Transverse colon (tissue), 4 donors: ENCODE measurements around the gene RYR3.

Experiments used
- POLR2AphosphoS5 ChIP-seq, 3 donors: sonication (generic); formaldehyde crosslinking; IDR thresholded peaks; one replicate each; pipeline ENCODE4 v1.6.1; 2016; ENCODE audit warnings: antibody characterized with exemption in 3 of 3
- TF ChIP-seq, protein P1 (sequence below), 5 experiments: fragments of 200-600 bp in 3 of 5; fragments of 450-650 bp in 2 of 5; sonication (generic) in 3 of 5; IDR thresholded peaks; 1 replicate in 2 of 5; 2 replicates in 3 of 5; pipeline ENCODE4 v1.5.1; 2016 to 2017; ENCODE audit warnings: antibody characterized with exemption in 5 of 5, inconsistent platforms in 3 of 5, mild to moderate bottlenecking in 2 of 5, moderate library complexity in 1 of 5

DNA sequence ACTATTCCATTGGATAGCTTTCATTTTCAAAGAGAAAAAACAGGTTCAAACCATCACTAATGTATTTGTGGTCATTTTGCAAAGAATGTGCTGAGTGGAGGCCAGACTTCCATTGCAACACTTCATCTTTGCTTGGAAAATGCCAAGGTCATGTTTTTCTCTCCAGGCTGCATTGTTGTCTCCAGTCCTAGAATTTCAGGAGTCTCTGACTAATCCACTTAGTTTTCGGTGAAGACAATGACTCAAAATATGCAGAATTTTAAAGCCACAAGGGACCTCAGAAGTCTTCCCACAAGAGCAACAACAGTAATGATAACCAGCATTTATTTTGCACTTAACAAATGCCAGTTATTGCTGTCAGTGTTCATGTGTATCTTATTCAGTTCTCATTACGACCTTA, 277.0 kb downstream of the RYR3 start:
- TF ChIP-seq, protein P1, sequence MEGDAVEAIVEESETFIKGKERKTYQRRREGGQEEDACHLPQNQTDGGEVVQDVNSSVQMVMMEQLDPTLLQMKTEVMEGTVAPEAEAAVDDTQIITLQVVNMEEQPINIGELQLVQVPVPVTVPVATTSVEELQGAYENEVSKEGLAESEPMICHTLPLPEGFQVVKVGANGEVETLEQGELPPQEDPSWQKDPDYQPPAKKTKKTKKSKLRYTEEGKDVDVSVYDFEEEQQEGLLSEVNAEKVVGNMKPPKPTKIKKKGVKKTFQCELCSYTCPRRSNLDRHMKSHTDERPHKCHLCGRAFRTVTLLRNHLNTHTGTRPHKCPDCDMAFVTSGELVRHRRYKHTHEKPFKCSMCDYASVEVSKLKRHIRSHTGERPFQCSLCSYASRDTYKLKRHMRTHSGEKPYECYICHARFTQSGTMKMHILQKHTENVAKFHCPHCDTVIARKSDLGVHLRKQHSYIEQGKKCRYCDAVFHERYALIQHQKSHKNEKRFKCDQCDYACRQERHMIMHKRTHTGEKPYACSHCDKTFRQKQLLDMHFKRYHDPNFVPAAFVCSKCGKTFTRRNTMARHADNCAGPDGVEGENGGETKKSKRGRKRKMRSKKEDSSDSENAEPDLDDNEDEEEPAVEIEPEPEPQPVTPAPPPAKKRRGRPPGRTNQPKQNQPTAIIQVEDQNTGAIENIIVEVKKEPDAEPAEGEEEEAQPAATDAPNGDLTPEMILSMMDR (IDR thresholded peaks at IDR 0.05) = no peak
- TF ChIP-seq POLR2AphosphoS5 (IDR thresholded peaks at IDR 0.05) = no peak
